NCI-H187 (cell line): ENCODE measurements around the gene ZNRD2.

Experiments used
- DNase-seq, 2 experiments: peaks; one replicate each; lab custom pipeline; 2025; lab: John Stamatoyannopoulos, UW

Gene ZNRD2

GRCh38 chr11:65588199-65589054 lies 18.1 kb downstream of the ZNRD2 start:
- no peak for DNase-seq

GRCh38 chr11:65589444-65590239 lies 19.4 kb downstream of the ZNRD2 start:
- DNase-seq: no peak

GRCh38 chr11:65590240-65590738 lies 20.0 kb downstream of the ZNRD2 start:
- DNase-seq: no peak

- DNase-seq: no peak
Observed at GRCh38 chr11:65591939-65592857, 21.9 kb downstream of the ZNRD2 start.

- no peak for DNase-seq
Observed at GRCh38 chr11:65592858-65593517, 22.7 kb downstream of the ZNRD2 start.

- DNase-seq: no peak
Observed at GRCh38 chr11:65593518-65594414, 23.5 kb downstream of the ZNRD2 start.

GRCh38 chr11:65595131-65595530 lies 24.9 kb downstream of the ZNRD2 start:
- DNase-seq: no peak

- no peak for DNase-seq
Observed at GRCh38 chr11:65595543-65596281, 25.4 kb downstream of the ZNRD2 start, which contains the start of gene KCNK7. KCNK7 (minus strand) TSS chr11:65595800; CDS start chr11:65595772, 28 bp downstream.

- no peak for DNase-seq
Observed at GRCh38 chr11:65596520-65596919, 26.2 kb downstream of the ZNRD2 start.

GRCh38 chr11:65598258-65598699 lies 28.0 kb downstream of the ZNRD2 start:
- DNase-seq: no peak

- DNase-seq: no peak
Observed at GRCh38 chr11:65599216-65599954, 29.1 kb downstream of the ZNRD2 start.

GRCh38 chr11:65599955-65600246 lies 29.6 kb downstream of the ZNRD2 start:
- no peak for DNase-seq

GRCh38 chr11:65604258-65604657 lies 34.0 kb downstream of the ZNRD2 start:
- no peak for DNase-seq

- no peak for DNase-seq
Observed at GRCh38 chr11:65606876-65607613, 36.8 kb downstream of the ZNRD2 start.

GRCh38 chr11:65607614-65608426 lies 37.5 kb downstream of the ZNRD2 start:
- DNase-seq: no peak

- DNase-seq: no peak
Observed at GRCh38 chr11:65609229-65609628, 39.0 kb downstream of the ZNRD2 start.

GRCh38 chr11:65609665-65610064 lies 39.4 kb downstream of the ZNRD2 start:
- DNase-seq: no peak
